Uterus (tissue), 4 donors: ENCODE data around the gene HDAC5. TPM values are rescaled to one million over a fixed set of nuclear protein-coding genes. Genes with fewer than 3 reads are reported as not detected.

Source experiments
- DNase-seq, 2 donors: peaks; one replicate each; pipeline ENCODE4 v3.0.0-alpha.2; 2019 to 2020
- H3K27ac ChIP-seq, 2 donors: fragments of 200-600 bp; sonication (generic); 1 replicate in 1 of 2; 2 replicates in 1 of 2; pipeline ENCODE4 v1.5.1; 2016 to 2018
- H3K27me3 ChIP-seq, 2 donors: fragments of 200-600 bp; sonication (generic); one replicate each; pipeline ENCODE4 v1.5.1; 2018 to 2019; ENCODE audit warnings: control low read depth in 1 of 2
- H3K36me3 ChIP-seq, 2 donors: fragments of 200-600 bp; sonication (generic); one replicate each; pipeline ENCODE4 v1.5.1; 2019; ENCODE audit warnings: control low read depth in 1 of 2
- H3K4me1 ChIP-seq, 2 donors: fragments of 200-600 bp; sonication (generic); one replicate each; pipeline ENCODE4 v1.5.1; 2018 to 2019; ENCODE audit warnings: control low read depth in 1 of 2
- H3K4me3 ChIP-seq, 2 donors: fragments of 200-600 bp; sonication (generic); 1 replicate in 1 of 2; 2 replicates in 1 of 2; pipeline ENCODE4 v1.5.1; 2018 to 2019; ENCODE audit warnings: mild to moderate bottlenecking in 1 of 2
- H3K9me3 ChIP-seq, 2 donors: fragments of 200-600 bp; sonication (generic); one replicate each; pipeline ENCODE4 v1.5.1; 2019; ENCODE audit warnings: control low read depth in 1 of 2
- POLR2A ChIP-seq, 2 donors: fragments of 450-650 bp; IDR thresholded peaks; one replicate each; pipeline ENCODE4 v1.6.1; 2016; ENCODE audit warnings: antibody characterized with exemption in 2 of 2, mild to moderate bottlenecking in 1 of 2, moderate library complexity in 1 of 2
- intact Hi-C: fragments of 100-400 bp; cut with DNase I; formaldehyde crosslinking; loops from one replicate; pipeline ENCODE4 v1.15.1; 2023; ENCODE audit warnings: low total_unique reads
- total RNA-seq, 4 donors: library from RNA; depleted of rRNA in 3 of 4; stranded (reverse); fragments of >200 nt in 3 of 4; gene quantifications; one replicate each; pipeline versions ENCODE4 v1.1.0 to v1.2.4, GENCODE V29; 2014 to 2023
- TF ChIP-seq, protein P1 (sequence below), 4 experiments: fragments of 200-600 bp in 2 of 4; fragments of 450-650 bp in 2 of 4; sonication (generic) in 2 of 4; IDR thresholded peaks; one replicate each; pipeline ENCODE4 v1.5.1; 2016 to 2019; ENCODE audit warnings: antibody characterized with exemption in 4 of 4, mild to moderate bottlenecking in 2 of 4, moderate library complexity in 1 of 4
- donor health status: DM: yes; HTN: yes; CAD: no.

HDAC5 gene
- 10 to 100 TPM; 35.9 to 74.1 (median 58.0) TPM for total RNA-seq

- intact Hi-C loops, result no loop called here
- Histone ChIP-seq H3K4me3 (peak within 1 kb of the TSS; percentile 59 to 94), H3K27me3 (no peaks in the 10 kb centered on the region), H3K36me3 (no peaks in the 10 kb centered on the region), H3K9me3 (no peaks in the 10 kb centered on the region), H3K27ac (peak within 1 kb of the TSS; percentile 96 to 97), H3K4me1 (peaks cover 6 to 8% of the 10 kb centered on the region in 2 donors)
- TF ChIP-seq POLR2A (IDR thresholded peaks at IDR 0.05), result peak; percentile 94 to 95
- TF ChIP-seq, protein P1, sequence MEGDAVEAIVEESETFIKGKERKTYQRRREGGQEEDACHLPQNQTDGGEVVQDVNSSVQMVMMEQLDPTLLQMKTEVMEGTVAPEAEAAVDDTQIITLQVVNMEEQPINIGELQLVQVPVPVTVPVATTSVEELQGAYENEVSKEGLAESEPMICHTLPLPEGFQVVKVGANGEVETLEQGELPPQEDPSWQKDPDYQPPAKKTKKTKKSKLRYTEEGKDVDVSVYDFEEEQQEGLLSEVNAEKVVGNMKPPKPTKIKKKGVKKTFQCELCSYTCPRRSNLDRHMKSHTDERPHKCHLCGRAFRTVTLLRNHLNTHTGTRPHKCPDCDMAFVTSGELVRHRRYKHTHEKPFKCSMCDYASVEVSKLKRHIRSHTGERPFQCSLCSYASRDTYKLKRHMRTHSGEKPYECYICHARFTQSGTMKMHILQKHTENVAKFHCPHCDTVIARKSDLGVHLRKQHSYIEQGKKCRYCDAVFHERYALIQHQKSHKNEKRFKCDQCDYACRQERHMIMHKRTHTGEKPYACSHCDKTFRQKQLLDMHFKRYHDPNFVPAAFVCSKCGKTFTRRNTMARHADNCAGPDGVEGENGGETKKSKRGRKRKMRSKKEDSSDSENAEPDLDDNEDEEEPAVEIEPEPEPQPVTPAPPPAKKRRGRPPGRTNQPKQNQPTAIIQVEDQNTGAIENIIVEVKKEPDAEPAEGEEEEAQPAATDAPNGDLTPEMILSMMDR (IDR thresholded peaks at IDR 0.05), result peak; percentile 58 to 76 (median 70)
- DNase-seq, result peak; percentile 96
Measured at GRCh38 chr17:44123356-44124117, at the start of gene HDAC5. Gene HDAC5 (minus strand): TSS chr17:44123641. CDS start chr17:44117515, 6,126 bp downstream.

- Histone ChIP-seq H3K9me3 (no peaks in the 10 kb centered on the region), H3K36me3 (no peaks in the 10 kb centered on the region), H3K27me3 (no peaks in the 10 kb centered on the region), H3K4me1 (no peaks in the 10 kb centered on the region), H3K27ac (no peak overlapping the region), H3K4me3 (no peak overlapping the region)
- no peak for DNase-seq
- TF ChIP-seq, protein P1 (IDR thresholded peaks at IDR 0.05), result no peak
- no peak for TF ChIP-seq POLR2A (IDR thresholded peaks at IDR 0.05)
- intact Hi-C loops, result no loop called here
Measured at GRCh38 chr17:44171931-44172455, 48.6 kb upstream of the HDAC5 start.

- Histone ChIP-seq H3K9me3 (no peaks in the 10 kb centered on the region), H3K27ac (peak within 1 kb of the TSS; percentile 61 to 84), H3K4me1 (no peaks in the 10 kb centered on the region), H3K27me3 (no peaks in the 10 kb centered on the region), H3K4me3 (peak within 1 kb of the TSS; percentile 22 to 23), H3K36me3 (no peaks in the 10 kb centered on the region)
- DNase-seq, result peak in 1 of 2 donors; percentile 41
- peak in 1 of 2 donors; percentile 19 for TF ChIP-seq POLR2A (IDR thresholded peaks at IDR 0.05)
- TF ChIP-seq, protein P1 (IDR thresholded peaks at IDR 0.05), result no peak
- intact Hi-C loops, result no loop called here
Measured at GRCh38 chr17:44170499-44171201, 47.2 kb upstream of the HDAC5 start, which contains the start of gene ASB16. Gene ASB16 (plus strand): TSS chr17:44170704. CDS start chr17:44170790, 86 bp downstream.

DNA sequence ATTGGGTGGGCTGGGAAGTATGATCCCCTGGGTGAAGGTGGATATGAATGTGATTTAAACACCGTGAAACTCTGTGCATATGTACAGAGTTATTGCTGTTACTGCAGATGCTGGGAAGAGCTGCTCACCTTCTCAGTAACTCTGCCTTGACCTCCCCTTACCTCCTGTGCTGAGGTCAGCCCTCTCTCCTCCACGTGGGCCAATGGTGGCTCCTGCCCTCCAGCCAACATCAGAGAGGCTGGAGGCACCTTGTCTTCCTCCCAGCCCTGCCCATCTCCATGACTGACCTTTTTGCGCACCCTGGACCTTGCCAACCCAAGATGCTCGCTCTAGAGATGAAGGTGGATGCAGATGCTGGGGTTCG, 46.7 kb upstream of the HDAC5 start:
- Histone ChIP-seq H3K9me3 (no peaks in the 10 kb centered on the region), H3K4me3 (peak overlapping the region in 1 of 2 donors; percentile 23), H3K36me3 (no peaks in the 10 kb centered on the region), H3K27ac (peak overlapping the region; percentile 61 to 84), H3K4me1 (no peaks in the 10 kb centered on the region), H3K27me3 (no peaks in the 10 kb centered on the region)
- no peak for DNase-seq
- TF ChIP-seq, protein P1 (IDR thresholded peaks at IDR 0.05), result no peak
- no peak for TF ChIP-seq POLR2A (IDR thresholded peaks at IDR 0.05)
- intact Hi-C loops, result no loop called here
